GM23338 (cell line): ENCODE measurements around the gene CRADD. TPM values are rescaled to one million over a fixed set of nuclear protein-coding genes. Genes with fewer than 3 reads are reported as not detected.

Experiments
- ATAC-seq: fragments of 200-7000 bp; cut with Tn5 transposase; 3 replicates; pipeline ENCODE4 v1.9.1; 2020
- DNase-seq: peaks from one replicate; pipeline ENCODE4 v3.0.0-alpha.2; 2015; ENCODE audit warnings: low spot score
- H2AFZ ChIP-seq: fragments of 200-600 bp; sonication (generic); 2 replicates; pipeline ENCODE4 v1.8.0; 2016; ENCODE audit warnings: antibody characterized with exemption, mild to moderate bottlenecking, moderate library complexity
- H3F3A ChIP-seq: fragments of 200-600 bp; sonication (generic); replicated peaks from 2 replicates; pipeline ENCODE4 v1.8.0; 2017; ENCODE audit warnings: antibody characterized with exemption, mixed run types, low read depth
- H3K27ac ChIP-seq: fragments of 200-600 bp; sonication (generic); 2 replicates; pipeline ENCODE4 v1.6.1; 2016; ENCODE audit warnings: low read depth
- H3K27me3 ChIP-seq: fragments of 200-600 bp; sonication (generic); 2 replicates; pipeline ENCODE4 v1.8.0; 2016; ENCODE audit warnings: mild to moderate bottlenecking, mixed run types, moderate library complexity; ENCODE audit not compliant: insufficient read depth
- H3K36me3 ChIP-seq: fragments of 200-600 bp; sonication (generic); 2 replicates; pipeline ENCODE4 v1.8.0; 2016; ENCODE audit warnings: mild to moderate bottlenecking; ENCODE audit not compliant: insufficient read depth
- H3K4me1 ChIP-seq: fragments of 200-600 bp; sonication (generic); 2 replicates; pipeline ENCODE4 v1.8.0; 2016; ENCODE audit warnings: mild to moderate bottlenecking, moderate library complexity; ENCODE audit not compliant: insufficient read depth
- H3K4me2 ChIP-seq: fragments of 200-600 bp; sonication (generic); 2 replicates; pipeline ENCODE4 v1.7.1; 2017; ENCODE audit warnings: mixed run types
- H3K4me3 ChIP-seq: fragments of 200-600 bp; sonication (generic); 2 replicates; pipeline ENCODE4 v1.6.1; 2016; ENCODE audit warnings: mixed run types
- H3K79me2 ChIP-seq: fragments of 200-600 bp; sonication (generic); replicated peaks from 2 replicates; pipeline ENCODE4 v1.8.0; 2017; ENCODE audit warnings: mild to moderate bottlenecking; ENCODE audit not compliant: insufficient read depth
- H3K9me2 ChIP-seq: fragments of 200-600 bp; sonication (generic); 2 replicates; pipeline ENCODE4 v1.8.0; 2017; ENCODE audit not compliant: insufficient read depth
- H4K20me1 ChIP-seq: fragments of 200-600 bp; sonication (generic); replicated peaks from 2 replicates; pipeline ENCODE4 v1.8.0; 2017; ENCODE audit warnings: mild to moderate bottlenecking; ENCODE audit not compliant: insufficient read depth
- H3K27ac Mint-ChIP-seq: 2 replicates; pipeline ENCODE4 v1.8.0; 2020; ENCODE audit warnings: inconsistent platforms, mild to moderate bottlenecking, moderate library complexity, mixed read lengths
- H3K27me3 Mint-ChIP-seq: 3 replicates; pipeline ENCODE4 v1.8.0; 2022; ENCODE audit warnings: low read depth, mild to moderate bottlenecking, moderate library complexity, mixed read lengths, inconsistent platforms; ENCODE audit not compliant: insufficient read depth, poor library complexity
- H3K36me3 Mint-ChIP-seq: 3 replicates; pipeline ENCODE4 v1.8.0; 2021; ENCODE audit warnings: low read depth, mild to moderate bottlenecking, inconsistent platforms, moderate library complexity, mixed read lengths
- H3K4me1 Mint-ChIP-seq: 3 replicates; pipeline ENCODE4 v1.8.0; 2020; ENCODE audit warnings: mild to moderate bottlenecking, inconsistent platforms, mixed read lengths
- H3K4me3 Mint-ChIP-seq: 3 replicates; pipeline ENCODE4 v1.8.0; 2021; ENCODE audit warnings: moderate library complexity, mild to moderate bottlenecking, inconsistent platforms, mixed read lengths
- H3K9me3 Mint-ChIP-seq: 3 replicates; pipeline ENCODE4 v1.8.0; 2020; ENCODE audit warnings: moderate library complexity, mild to moderate bottlenecking, inconsistent platforms, mixed read lengths
- CREB1 ChIP-seq: fragments of 250-450 bp; sonication (Bioruptor Pico); IDR thresholded peaks from 2 replicates; pipeline ENCODE4 v1.5.0; 2020; ENCODE audit warnings: low read depth, mild to moderate bottlenecking, moderate library complexity
- EZH2phosphoT487 ChIP-seq: fragments of 200-600 bp; sonication (generic); IDR thresholded peaks from one replicate; pipeline ENCODE4 v1.8.1; 2018; ENCODE audit warnings: antibody characterized with exemption; ENCODE audit not compliant: unreplicated experiment
- POLR2AphosphoS5 ChIP-seq: IDR thresholded peaks from 2 replicates; pipeline ENCODE4 v1.6.1; 2016; ENCODE audit warnings: antibody characterized with exemption, low read depth
- STAT1 ChIP-seq: IDR thresholded peaks from one replicate; pipeline ENCODE4 v1.6.1; 2016; ENCODE audit warnings: antibody characterized with exemption; ENCODE audit not compliant: unreplicated experiment
- ZNF114 ChIP-seq: fragments of 250-450 bp; sonication (Bioruptor Pico); IDR thresholded peaks from 2 replicates; pipeline ENCODE4 v1.5.0; 2020; ENCODE audit warnings: mild to moderate bottlenecking, moderate library complexity
- ZNF331 ChIP-seq: fragments of 250-450 bp; sonication (Bioruptor Pico); IDR thresholded peaks from 2 replicates; pipeline ENCODE4 v1.5.0; 2020; ENCODE audit warnings: low read depth, mild to moderate bottlenecking, moderate library complexity
- polyA plus RNA-seq: library from polyadenylated mRNA; unstranded; fragments of >200 nt; fragmentation: Nextera tagmentation; extraction: Ambion mirVana; gene quantifications from 2 replicates; pipeline ENCODE4 v1.2.1, GENCODE V29; 2016
- total RNA-seq: library from RNA; depleted of rRNA; stranded (reverse); fragments of >200 nt; shearing (Covaris generic); gene quantifications from 2 replicates; pipeline ENCODE4 v1.2.3, GENCODE V29; 2014
- TF ChIP-seq, protein P1 (sequence below): fragments of 250-450 bp; sonication (Bioruptor Pico); IDR thresholded peaks from 2 replicates; pipeline ENCODE4 v1.5.0; 2020; ENCODE audit warnings: mild to moderate bottlenecking, moderate library complexity
- TF ChIP-seq, protein P2 (sequence below), 2 experiments: fragments of 200-600 bp in 1 of 2; sonication (generic) in 1 of 2; conservative IDR thresholded peaks; 2 replicates each; pipeline versions ENCODE4 v1.5.1 to v1.6.1; 2016 to 2017; ENCODE audit warnings: antibody characterized with exemption in 2 of 2, low read depth in 2 of 2, mild to moderate bottlenecking in 2 of 2, moderate library complexity in 1 of 2

The CRADD gene
- total and polyA plus RNA-seq, 2 experiments from 2014 or later: 6.3 to 27.9 TPM

DNA sequence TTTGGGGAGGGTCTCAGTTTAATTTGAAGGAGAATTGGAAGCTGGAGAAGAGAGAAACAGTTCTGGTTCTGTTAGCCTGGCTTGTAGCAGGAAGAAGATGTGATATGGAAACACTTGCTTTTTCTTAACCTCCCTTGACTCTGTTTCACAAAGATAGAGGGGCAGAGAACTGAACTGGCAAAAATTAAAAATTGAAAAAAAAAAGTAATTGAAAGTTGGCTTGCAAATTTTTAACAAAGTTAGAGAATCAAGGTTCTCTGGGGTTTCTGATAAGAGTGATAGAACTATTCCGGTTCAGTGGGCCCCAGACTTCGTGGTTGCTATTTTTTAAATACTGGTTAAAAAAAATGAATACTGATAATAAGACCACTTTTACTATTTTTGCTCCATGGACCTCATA is 2.8 kb downstream of the CRADD start (continued):
- TF ChIP-seq, protein P1, sequence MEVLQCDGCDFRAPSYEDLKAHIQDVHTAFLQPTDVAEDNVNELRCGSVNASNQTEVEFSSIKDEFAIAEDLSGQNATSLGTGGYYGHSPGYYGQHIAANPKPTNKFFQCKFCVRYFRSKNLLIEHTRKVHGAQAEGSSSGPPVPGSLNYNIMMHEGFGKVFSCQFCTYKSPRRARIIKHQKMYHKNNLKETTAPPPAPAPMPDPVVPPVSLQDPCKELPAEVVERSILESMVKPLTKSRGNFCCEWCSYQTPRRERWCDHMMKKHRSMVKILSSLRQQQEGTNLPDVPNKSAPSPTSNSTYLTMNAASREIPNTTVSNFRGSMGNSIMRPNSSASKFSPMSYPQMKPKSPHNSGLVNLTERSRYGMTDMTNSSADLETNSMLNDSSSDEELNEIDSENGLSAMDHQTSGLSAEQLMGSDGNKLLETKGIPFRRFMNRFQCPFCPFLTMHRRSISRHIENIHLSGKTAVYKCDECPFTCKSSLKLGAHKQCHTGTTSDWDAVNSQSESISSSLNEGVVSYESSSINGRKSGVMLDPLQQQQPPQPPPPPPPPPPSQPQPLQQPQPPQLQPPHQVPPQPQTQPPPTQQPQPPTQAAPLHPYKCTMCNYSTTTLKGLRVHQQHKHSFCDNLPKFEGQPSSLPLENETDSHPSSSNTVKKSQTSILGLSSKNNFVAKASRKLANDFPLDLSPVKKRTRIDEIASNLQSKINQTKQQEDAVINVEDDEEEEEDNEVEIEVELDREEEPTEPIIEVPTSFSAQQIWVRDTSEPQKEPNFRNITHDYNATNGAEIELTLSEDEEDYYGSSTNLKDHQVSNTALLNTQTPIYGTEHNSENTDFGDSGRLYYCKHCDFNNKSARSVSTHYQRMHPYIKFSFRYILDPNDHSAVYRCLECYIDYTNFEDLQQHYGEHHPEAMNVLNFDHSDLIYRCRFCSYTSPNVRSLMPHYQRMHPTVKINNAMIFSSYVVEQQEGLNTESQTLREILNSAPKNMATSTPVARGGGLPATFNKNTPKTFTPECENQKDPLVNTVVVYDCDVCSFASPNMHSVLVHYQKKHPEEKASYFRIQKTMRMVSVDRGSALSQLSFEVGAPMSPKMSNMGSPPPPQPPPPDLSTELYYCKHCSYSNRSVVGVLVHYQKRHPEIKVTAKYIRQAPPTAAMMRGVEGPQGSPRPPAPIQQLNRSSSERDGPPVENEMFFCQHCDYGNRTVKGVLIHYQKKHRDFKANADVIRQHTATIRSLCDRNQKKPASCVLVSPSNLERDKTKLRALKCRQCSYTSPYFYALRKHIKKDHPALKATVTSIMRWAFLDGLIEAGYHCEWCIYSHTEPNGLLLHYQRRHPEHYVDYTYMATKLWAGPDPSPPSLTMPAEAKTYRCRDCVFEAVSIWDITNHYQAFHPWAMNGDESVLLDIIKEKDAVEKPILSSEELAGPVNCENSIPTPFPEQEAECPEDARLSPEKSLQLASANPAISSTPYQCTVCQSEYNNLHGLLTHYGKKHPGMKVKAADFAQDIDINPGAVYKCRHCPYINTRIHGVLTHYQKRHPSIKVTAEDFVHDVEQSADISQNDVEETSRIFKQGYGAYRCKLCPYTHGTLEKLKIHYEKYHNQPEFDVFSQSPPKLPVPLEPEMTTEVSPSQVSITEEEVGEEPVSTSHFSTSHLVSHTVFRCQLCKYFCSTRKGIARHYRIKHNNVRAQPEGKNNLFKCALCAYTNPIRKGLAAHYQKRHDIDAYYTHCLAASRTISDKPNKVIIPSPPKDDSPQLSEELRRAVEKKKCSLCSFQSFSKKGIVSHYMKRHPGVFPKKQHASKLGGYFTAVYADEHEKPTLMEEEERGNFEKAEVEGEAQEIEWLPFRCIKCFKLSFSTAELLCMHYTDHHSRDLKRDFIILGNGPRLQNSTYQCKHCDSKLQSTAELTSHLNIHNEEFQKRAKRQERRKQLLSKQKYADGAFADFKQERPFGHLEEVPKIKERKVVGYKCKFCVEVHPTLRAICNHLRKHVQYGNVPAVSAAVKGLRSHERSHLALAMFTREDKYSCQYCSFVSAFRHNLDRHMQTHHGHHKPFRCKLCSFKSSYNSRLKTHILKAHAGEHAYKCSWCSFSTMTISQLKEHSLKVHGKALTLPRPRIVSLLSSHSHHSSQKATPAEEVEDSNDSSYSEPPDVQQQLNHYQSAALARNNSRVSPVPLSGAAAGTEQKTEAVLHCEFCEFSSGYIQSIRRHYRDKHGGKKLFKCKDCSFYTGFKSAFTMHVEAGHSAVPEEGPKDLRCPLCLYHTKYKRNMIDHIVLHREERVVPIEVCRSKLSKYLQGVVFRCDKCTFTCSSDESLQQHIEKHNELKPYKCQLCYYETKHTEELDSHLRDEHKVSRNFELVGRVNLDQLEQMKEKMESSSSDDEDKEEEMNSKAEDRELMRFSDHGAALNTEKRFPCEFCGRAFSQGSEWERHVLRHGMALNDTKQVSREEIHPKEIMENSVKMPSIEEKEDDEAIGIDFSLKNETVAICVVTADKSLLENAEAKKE: no peak
- no peak for TF ChIP-seq STAT1
- no peak for TF ChIP-seq EZH2phosphoT487

DNA sequence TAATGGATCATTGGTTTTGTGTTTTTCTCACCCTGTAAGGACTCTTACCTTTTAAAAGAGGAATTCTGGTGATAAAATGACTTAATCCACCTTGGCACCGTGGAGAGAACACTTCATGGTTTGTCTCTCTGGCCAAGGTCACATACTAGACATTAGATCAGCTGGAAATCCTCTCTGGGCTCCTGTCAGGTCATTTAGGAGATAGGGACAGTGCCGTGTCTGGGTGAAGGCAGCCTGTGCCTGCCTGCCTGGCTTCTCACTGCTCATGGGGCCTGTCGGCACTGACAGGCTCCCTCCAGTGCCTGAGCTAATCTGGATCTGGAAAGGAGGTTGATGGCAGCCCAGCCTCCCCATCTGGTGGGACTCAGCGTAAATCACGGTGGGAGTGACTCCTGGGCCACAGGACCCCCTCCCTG is 5.7 kb downstream of the CRADD start:
- no peak overlapping the region for H3K4me3 ChIP-seq
- Mint-ChIP-seq H3K4me1 (peaks cover 53% of the 10 kb centered on the region), H3K27me3 (peaks cover 11% of the 10 kb centered on the region), H3K36me3 (0 out of 3 replicates have a peak, but pooled peaks cover 2% of the 10 kb centered on the region), H3K4me3 (no peak overlapping the region), H3K9me3 (no peaks in the 10 kb centered on the region), H3K27ac (no peak overlapping the region)
- no peak overlapping the region for H3K4me2 ChIP-seq
- H3K27ac ChIP-seq: no peak overlapping the region
- no peaks in the 10 kb centered on the region for H4K20me1 ChIP-seq
- ATAC-seq: peak; percentile 71
- H3K79me2 ChIP-seq: no peaks in the 10 kb centered on the region
- H3K27me3 ChIP-seq: no peaks in the 10 kb centered on the region
- H3F3A ChIP-seq: 0 out of 2 replicates have a peak, but pooled peaks cover 3% of the 10 kb centered on the region
- H2AFZ ChIP-seq: no peak overlapping the region
- no peak for DNase-seq
- no peaks in the 10 kb centered on the region for H3K36me3 ChIP-seq
- H3K4me1 ChIP-seq: peaks cover 21% of the 10 kb centered on the region
- H3K9me2 ChIP-seq: 0 out of 2 replicates have a peak, but pooled peaks cover 3% of the 10 kb centered on the region
- TF ChIP-seq EZH2phosphoT487 (no peak), CREB1 (CRISPR knock-in tag) (no peak), ZNF114 (CRISPR knock-in tag) (no peak), ZNF331 (CRISPR knock-in tag) (no peak), POLR2AphosphoS5 (no peak)
- TF ChIP-seq, protein P2, sequence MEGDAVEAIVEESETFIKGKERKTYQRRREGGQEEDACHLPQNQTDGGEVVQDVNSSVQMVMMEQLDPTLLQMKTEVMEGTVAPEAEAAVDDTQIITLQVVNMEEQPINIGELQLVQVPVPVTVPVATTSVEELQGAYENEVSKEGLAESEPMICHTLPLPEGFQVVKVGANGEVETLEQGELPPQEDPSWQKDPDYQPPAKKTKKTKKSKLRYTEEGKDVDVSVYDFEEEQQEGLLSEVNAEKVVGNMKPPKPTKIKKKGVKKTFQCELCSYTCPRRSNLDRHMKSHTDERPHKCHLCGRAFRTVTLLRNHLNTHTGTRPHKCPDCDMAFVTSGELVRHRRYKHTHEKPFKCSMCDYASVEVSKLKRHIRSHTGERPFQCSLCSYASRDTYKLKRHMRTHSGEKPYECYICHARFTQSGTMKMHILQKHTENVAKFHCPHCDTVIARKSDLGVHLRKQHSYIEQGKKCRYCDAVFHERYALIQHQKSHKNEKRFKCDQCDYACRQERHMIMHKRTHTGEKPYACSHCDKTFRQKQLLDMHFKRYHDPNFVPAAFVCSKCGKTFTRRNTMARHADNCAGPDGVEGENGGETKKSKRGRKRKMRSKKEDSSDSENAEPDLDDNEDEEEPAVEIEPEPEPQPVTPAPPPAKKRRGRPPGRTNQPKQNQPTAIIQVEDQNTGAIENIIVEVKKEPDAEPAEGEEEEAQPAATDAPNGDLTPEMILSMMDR (conservative IDR thresholded peaks at IDR 0.05; ENCODE audit: low read depth in 2 of 2): no peak; a peak in 1 of 4 replicates
- TF ChIP-seq, protein P1: no peak
